ENCODE data around the gene CENPO. TPM values are rescaled to one million over a fixed set of nuclear protein-coding genes. Genes with fewer than 3 reads are reported as not detected.

The CENPO gene
- total RNA-seq, 2 donors from 2014 or later = 6.8 to 26.8 TPM

GRCh38 chr2:24763843-24764242 is 29.4 kb upstream of the CENPO start:
- no peak overlapping the region for H3K4me3 ChIP-seq
- no peaks in the 10 kb centered on the region for H3K36me3 ChIP-seq
- intact Hi-C loops (cut with DNase I) = no loop called here
- no peak overlapping the region for H3K9ac ChIP-seq (ENCODE audit: low read depth in 2 of 2, low read length in 2 of 2)
- H3K4me1 ChIP-seq = no peaks in the 10 kb centered on the region
- H3K9me3 ChIP-seq = no peaks in the 10 kb centered on the region
- H3K27me3 ChIP-seq = no peaks in the 10 kb centered on the region
- no peak for DNase-seq
- H3K27ac ChIP-seq = no peak overlapping the region
- no peak for TF ChIP-seq CTCF (IDR thresholded peaks at IDR 0.05)

GRCh38 chr2:24766609-24767008 is 26.6 kb upstream of the CENPO start:
- H3K4me1 ChIP-seq = no peaks in the 10 kb centered on the region
- no peaks in the 10 kb centered on the region for H3K36me3 ChIP-seq
- no peak overlapping the region for H3K4me3 ChIP-seq
- no peaks in the 10 kb centered on the region for H3K27me3 ChIP-seq
- no peak for DNase-seq
- no peak for TF ChIP-seq CTCF (IDR thresholded peaks at IDR 0.05)
- no peak overlapping the region for H3K27ac ChIP-seq
- intact Hi-C loops (cut with DNase I) = no loop called here
- no peaks in the 10 kb centered on the region for H3K9me3 ChIP-seq
- no peak overlapping the region for H3K9ac ChIP-seq (ENCODE audit: low read depth in 2 of 2, low read length in 2 of 2)

GRCh38 chr2:24768013-24768412 is 25.2 kb upstream of the CENPO start:
- intact Hi-C loops (cut with DNase I) = no loop called here
- no peak for TF ChIP-seq CTCF (IDR thresholded peaks at IDR 0.05)
- Histone ChIP-seq H3K36me3 (no peaks in the 10 kb centered on the region), H3K27ac (no peak overlapping the region), H3K4me1 (no peaks in the 10 kb centered on the region), H3K9me3 (no peaks in the 10 kb centered on the region), H3K4me3 (no peak overlapping the region), H3K27me3 (no peaks in the 10 kb centered on the region), H3K9ac (ENCODE audit: low read depth in 2 of 2, low read length in 2 of 2) (no peak overlapping the region)
- no peak for DNase-seq

- no peak overlapping the region for H3K4me3 ChIP-seq
- no peak overlapping the region for H3K9ac ChIP-seq (ENCODE audit: low read depth in 2 of 2, low read length in 2 of 2)
- intact Hi-C loops (cut with DNase I) = no loop called here
- no peak overlapping the region for H3K27ac ChIP-seq
- H3K27me3 ChIP-seq = no peaks in the 10 kb centered on the region
- no peaks in the 10 kb centered on the region for H3K9me3 ChIP-seq
- no peak for TF ChIP-seq CTCF (IDR thresholded peaks at IDR 0.05)
- H3K4me1 ChIP-seq = no peaks in the 10 kb centered on the region
- DNase-seq = no peak
- H3K36me3 ChIP-seq = no peaks in the 10 kb centered on the region
These were observed 24.6 kb upstream of the CENPO start for GRCh38 chr2:24768601-24769000.

GRCh38 chr2:24771061-24771460 is 22.2 kb upstream of the CENPO start:
- Histone ChIP-seq H3K27ac (no peak overlapping the region), H3K9ac (ENCODE audit: low read depth in 2 of 2, low read length in 2 of 2) (no peak overlapping the region), H3K4me3 (no peak overlapping the region), H3K27me3 (no peaks in the 10 kb centered on the region), H3K4me1 (no peaks in the 10 kb centered on the region), H3K9me3 (no peaks in the 10 kb centered on the region), H3K36me3 (no peaks in the 10 kb centered on the region)
- intact Hi-C loops (cut with DNase I) = no loop called here
- no peak for DNase-seq
- TF ChIP-seq CTCF (IDR thresholded peaks at IDR 0.05) = no peak
